Mesenchymal stem cell (in vitro differentiated cells and primary cell): ENCODE measurements around the gene ARID3B.
"Not testable (repeated sequence)": the region's sequence is repeated elsewhere in the genome, so short reads cannot be mapped to it uniquely, and the experiment has no call there.

Source experiments
- DNase-seq: peaks from one replicate; pipeline ENCODE4 v3.0.0-alpha.2; 2013
- H2AFZ ChIP-seq: one replicate; pipeline ENCODE4 v1.6.1; 2013; ENCODE audit warnings: low read depth, mild to moderate bottlenecking, control low read depth, inconsistent platforms, low read length, moderate library complexity
- H2AK5ac ChIP-seq: 2 replicates; pipeline ENCODE4 v1.6.1; 2013; ENCODE audit warnings: low read length, moderate library complexity, mild to moderate bottlenecking, inconsistent platforms; ENCODE audit not compliant: severe bottlenecking
- H2BK120ac ChIP-seq: one replicate; pipeline ENCODE4 v1.6.1; 2013; ENCODE audit warnings: low read depth, mild to moderate bottlenecking, inconsistent platforms, low read length, moderate library complexity
- H2BK12ac ChIP-seq, 2 experiments: one replicate each; pipeline ENCODE4 v1.6.1; 2013; ENCODE audit warnings: inconsistent platforms in 2 of 2, low read length in 2 of 2, mild to moderate bottlenecking in 2 of 2, moderate library complexity in 2 of 2, control low read depth in 1 of 2
- H2BK15ac ChIP-seq: one replicate; pipeline ENCODE4 v1.6.1; 2013; ENCODE audit warnings: mild to moderate bottlenecking, low read depth, inconsistent platforms; ENCODE audit not compliant: poor library complexity, severe bottlenecking
- H2BK5ac ChIP-seq: 2 replicates; pipeline ENCODE4 v1.6.1; 2013; ENCODE audit warnings: low read depth, mild to moderate bottlenecking, low read length, control low read depth, inconsistent platforms; ENCODE audit not compliant: poor library complexity, severe bottlenecking
- H3K14ac ChIP-seq, 2 experiments: one replicate each; pipeline ENCODE4 v1.6.1; 2013; ENCODE audit warnings: inconsistent platforms in 2 of 2, low read length in 2 of 2, control low read depth in 1 of 2, mild to moderate bottlenecking in 1 of 2, moderate library complexity in 1 of 2
- H3K18ac ChIP-seq, 2 experiments: one replicate each; pipeline ENCODE4 v1.6.1; 2013; ENCODE audit warnings: inconsistent platforms in 2 of 2, low read length in 2 of 2, control low read depth in 1 of 2, low read depth in 1 of 2, mild to moderate bottlenecking in 1 of 2
- H3K23ac ChIP-seq, 2 experiments: one replicate each; pipeline ENCODE4 v1.6.1; 2013; ENCODE audit warnings: inconsistent platforms in 2 of 2, low read length in 2 of 2, mild to moderate bottlenecking in 2 of 2, moderate library complexity in 2 of 2, control low read depth in 1 of 2
- H3K27ac ChIP-seq: 2 replicates; pipeline ENCODE4 v1.5.1; 2013; ENCODE audit warnings: mild to moderate bottlenecking, moderate library complexity, low read length, control low read depth, inconsistent platforms; ENCODE audit not compliant: poor library complexity, severe bottlenecking
- H3K27me3 ChIP-seq, 2 experiments: 2 replicates each; pipeline versions ENCODE4 v1.6.1 to v1.7.0; 2013; ENCODE audit warnings: low read length in 2 of 2, mild to moderate bottlenecking in 2 of 2, moderate library complexity in 2 of 2, control low read depth in 1 of 2, inconsistent platforms in 1 of 2; ENCODE audit not compliant: control insufficient read depth in 1 of 2, insufficient read depth in 1 of 2
- H3K36me3 ChIP-seq, 2 experiments: 2 replicates each; pipeline versions ENCODE4 v1.6.1 to v1.7.0; 2013; ENCODE audit warnings: low read length in 2 of 2, control low read depth in 1 of 2, inconsistent platforms in 1 of 2, low read depth in 1 of 2, mild to moderate bottlenecking in 1 of 2; ENCODE audit not compliant: insufficient read depth in 2 of 2, control insufficient read depth in 1 of 2
- H3K4ac ChIP-seq, 2 experiments: one replicate each; pipeline ENCODE4 v1.6.1; 2013; ENCODE audit warnings: inconsistent platforms in 2 of 2, low read length in 2 of 2, mild to moderate bottlenecking in 2 of 2, moderate library complexity in 2 of 2, control low read depth in 1 of 2, low read depth in 1 of 2
- H3K4me1 ChIP-seq: 2 replicates; pipeline ENCODE4 v1.6.1; 2013; ENCODE audit warnings: low read depth, low read length, control low read depth; ENCODE audit not compliant: control insufficient read depth, insufficient read depth
- H3K4me2 ChIP-seq: 2 replicates; pipeline ENCODE4 v1.6.1; 2013; ENCODE audit warnings: low read length, mild to moderate bottlenecking, inconsistent platforms; ENCODE audit not compliant: poor library complexity, severe bottlenecking
- H3K4me3 ChIP-seq, 2 experiments: 2 replicates each; pipeline versions ENCODE4 v1.5.1 to v1.7.0; 2013; ENCODE audit warnings: low read length in 2 of 2, mild to moderate bottlenecking in 2 of 2, control low read depth in 1 of 2, low read depth in 1 of 2; ENCODE audit not compliant: insufficient read depth in 1 of 2
- H3K79me1 ChIP-seq: replicated peaks from 2 replicates; pipeline ENCODE4 v1.6.1; 2013; ENCODE audit warnings: mild to moderate bottlenecking, control low read depth, low read length, inconsistent platforms; ENCODE audit not compliant: poor library complexity, severe bottlenecking
- H3K9ac ChIP-seq: 2 replicates; pipeline ENCODE4 v1.7.0; 2013; ENCODE audit warnings: mild to moderate bottlenecking, low read length, moderate library complexity
- H3K9me3 ChIP-seq: 2 replicates; pipeline ENCODE4 v1.7.0; 2013; ENCODE audit warnings: mild to moderate bottlenecking, low read length; ENCODE audit not compliant: control insufficient read depth
- H4K8ac ChIP-seq: one replicate; pipeline ENCODE4 v1.6.1; 2013; ENCODE audit warnings: inconsistent platforms, mild to moderate bottlenecking, low read length, moderate library complexity
- H4K91ac ChIP-seq: one replicate; pipeline ENCODE4 v1.6.1; 2013; ENCODE audit warnings: mild to moderate bottlenecking, low read length, inconsistent platforms
- whole genome bisulfite sequencing: methylation state at CpG from one replicate; pipeline ENCODE4 v1.1.7; 2013; ENCODE audit warnings: mixed read lengths; 5-methylcytosine and 5-hydroxymethylcytosine counted together

The ARID3B gene

DNA sequence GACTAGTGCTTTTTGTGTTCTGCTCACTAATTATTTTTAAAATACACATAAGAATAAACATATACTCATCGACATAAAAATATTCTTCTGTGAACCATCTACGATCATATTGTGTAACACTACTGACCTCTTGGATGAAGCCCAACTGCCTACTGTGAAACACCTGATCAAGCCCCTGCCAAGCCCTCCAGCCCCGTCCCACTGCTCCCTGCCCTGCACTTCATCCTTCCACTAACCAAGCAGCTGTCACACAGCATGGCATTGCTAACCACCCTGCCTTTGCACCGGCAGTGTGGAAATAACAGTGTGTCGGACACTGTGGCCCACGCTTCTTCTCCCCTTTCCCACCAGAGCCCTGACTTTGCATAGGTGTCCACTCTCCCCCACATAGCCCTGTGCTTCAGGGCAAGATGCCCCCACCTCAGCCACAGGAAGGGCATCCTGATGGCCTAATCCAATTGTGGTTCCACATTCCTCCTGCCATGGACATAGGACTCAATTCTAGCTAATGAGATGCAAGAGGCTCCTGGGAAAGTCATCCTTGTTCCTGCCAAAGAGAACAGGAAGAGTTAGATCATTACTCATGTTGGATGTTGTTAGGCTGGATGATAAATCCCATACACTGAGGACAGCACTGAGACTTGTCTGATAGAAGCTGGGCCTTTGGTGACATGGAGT lies 35.0 kb upstream of the ARID3B start:
- no peak overlapping the region for H3K18ac ChIP-seq
- no peak overlapping the region for H2AK5ac ChIP-seq
- no peaks in the 10 kb centered on the region for H3K4me1 ChIP-seq
- H3K9me3 ChIP-seq: no peaks in the 10 kb centered on the region
- H2BK5ac ChIP-seq: no peak overlapping the region
- no peaks in the 10 kb centered on the region for H3K27me3 ChIP-seq
- no peak overlapping the region for H2BK15ac ChIP-seq
- no peak overlapping the region for H2BK12ac ChIP-seq
- no peak overlapping the region for H3K4me2 ChIP-seq
- H3K14ac ChIP-seq: no peak overlapping the region
- no peak overlapping the region for H3K9ac ChIP-seq
- no peak overlapping the region for H2BK120ac ChIP-seq
- H3K27ac ChIP-seq: no peak overlapping the region
- no peaks in the 10 kb centered on the region for H3K79me1 ChIP-seq
- H3K36me3 ChIP-seq: no peaks in the 10 kb centered on the region
- no peak overlapping the region for H4K91ac ChIP-seq
- H2AFZ ChIP-seq: no peak overlapping the region
- DNase-seq: peak; percentile 5
- H3K4ac ChIP-seq: no peak overlapping the region
- no peak overlapping the region for H4K8ac ChIP-seq
- H3K4me3 ChIP-seq: no peak overlapping the region
- H3K23ac ChIP-seq: no peak overlapping the region
- 96% methylated on average over 6 of the region's 6 CpGs for WGBS

DNA sequence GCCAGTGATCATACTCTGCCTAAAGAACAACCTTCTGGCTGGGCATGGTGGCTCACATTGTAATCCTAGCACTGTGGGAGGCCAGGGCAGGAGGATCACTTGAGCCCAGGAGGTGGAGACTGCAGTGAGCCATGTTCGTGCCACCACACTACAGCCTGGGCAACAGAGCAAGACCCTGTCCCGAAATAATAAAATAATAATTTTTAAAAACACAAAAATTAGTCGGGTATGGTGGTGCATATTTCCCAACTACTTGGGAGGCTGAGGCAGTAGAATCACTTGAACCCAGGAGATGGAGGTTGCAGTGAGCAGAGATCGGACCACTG lies 34.5 kb upstream of the ARID3B start:
- Histone ChIP-seq H3K79me1 (no peaks in the 10 kb centered on the region), H3K36me3 (no peaks in the 10 kb centered on the region), H3K4ac (no peak overlapping the region), H4K91ac (no peak overlapping the region), H2AFZ (no peak overlapping the region), H4K8ac (no peak overlapping the region), H2BK5ac (no peak overlapping the region), H3K4me2 (no peak overlapping the region), H3K14ac (no peak overlapping the region), H3K9ac (no peak overlapping the region), H3K18ac (no peak overlapping the region), H3K9me3 (no peaks in the 10 kb centered on the region), H3K27ac (no peak overlapping the region), H3K4me3 (no peak overlapping the region), H2BK120ac (no peak overlapping the region), H2AK5ac (no peak overlapping the region), H2BK12ac (no peak overlapping the region), H3K23ac (no peak overlapping the region), H3K4me1 (no peaks in the 10 kb centered on the region), H2BK15ac (no peak overlapping the region), H3K27me3 (no peaks in the 10 kb centered on the region)
- DNase-seq: no peak
- 92% methylated on average over 2 of the region's 4 CpGs for WGBS

DNA sequence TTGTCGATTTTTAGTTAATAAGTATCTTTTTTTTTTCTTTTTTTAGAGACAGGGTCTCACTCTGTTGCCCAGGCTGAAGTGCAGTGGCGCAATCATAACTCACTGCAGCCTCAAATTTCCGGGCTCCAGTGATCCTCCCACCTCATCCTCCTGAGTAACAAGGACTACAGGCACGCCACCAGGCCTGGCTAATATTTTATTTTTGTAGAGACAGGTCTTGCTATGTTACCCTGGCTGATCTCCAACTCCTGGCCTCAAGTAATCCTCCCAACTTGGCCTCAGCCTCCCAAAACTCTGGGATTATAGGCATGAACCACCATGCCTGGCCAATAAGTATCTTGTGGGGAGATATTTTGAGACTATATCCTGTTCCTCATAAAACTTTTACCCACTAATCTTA lies 29.4 kb upstream of the ARID3B start:
- Histone ChIP-seq H2BK15ac (no peak overlapping the region), H2AK5ac (no peak overlapping the region), H3K9ac (no peak overlapping the region), H3K18ac (no peak overlapping the region), H3K4me1 (no peaks in the 10 kb centered on the region), H3K4ac (no peak overlapping the region), H2BK120ac (no peak overlapping the region), H2AFZ (no peak overlapping the region), H2BK5ac (no peak overlapping the region), H3K23ac (no peak overlapping the region), H3K4me2 (no peak overlapping the region), H3K27ac (no peak overlapping the region), H3K4me3 (no peak overlapping the region), H3K14ac (no peak overlapping the region), H3K27me3 (no peaks in the 10 kb centered on the region), H2BK12ac (no peak overlapping the region), H3K79me1 (no peaks in the 10 kb centered on the region), H4K8ac (no peak overlapping the region), H4K91ac (no peak overlapping the region), H3K36me3 (no peaks in the 10 kb centered on the region), H3K9me3 (no peaks in the 10 kb centered on the region)
- WGBS: 96% methylated on average over 2 of the region's 4 CpGs
- DNase-seq: no peak

DNA sequence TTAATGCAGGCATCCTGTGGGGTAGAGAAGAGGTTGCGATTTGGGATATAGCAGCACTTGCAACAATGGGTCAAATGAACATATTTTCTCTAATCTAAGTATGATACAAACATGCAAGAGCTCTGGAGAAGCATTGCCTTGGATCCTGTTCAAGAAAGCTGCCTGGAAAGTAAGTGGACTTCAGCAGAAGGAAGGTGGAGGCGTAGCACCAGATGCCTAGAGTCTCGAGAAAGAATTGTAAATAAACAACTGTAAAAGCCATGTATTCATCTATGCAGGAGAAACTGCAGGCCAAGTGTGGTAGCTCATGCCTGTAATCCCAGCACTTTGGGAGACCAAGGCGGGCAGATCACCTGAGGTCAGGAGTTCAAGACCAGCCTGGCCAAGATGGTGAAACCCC lies 27.0 kb upstream of the ARID3B start:
- not testable (repeated sequence) for H2AK5ac ChIP-seq, DNase-seq, H3K27me3 ChIP-seq, H3K79me1 ChIP-seq, H3K36me3 ChIP-seq, H2BK12ac ChIP-seq, H4K8ac ChIP-seq, H3K27ac ChIP-seq, H3K4ac ChIP-seq, H3K9ac ChIP-seq, H2BK5ac ChIP-seq, H3K23ac ChIP-seq, H2AFZ ChIP-seq, H3K14ac ChIP-seq, H2BK120ac ChIP-seq, H3K9me3 ChIP-seq, H3K4me2 ChIP-seq, H4K91ac ChIP-seq, H3K4me3 ChIP-seq, H3K18ac ChIP-seq, H2BK15ac ChIP-seq, H3K4me1 ChIP-seq
- 77% methylated on average over 3 of the region's 4 CpGs for WGBS
